Panc1 (cell line): ENCODE data around the gene CSRNP2.

Experiments used
- SIN3A ChIP-seq: IDR thresholded peaks from 2 replicates; pipeline ENCODE4 v1.6.1; 2012; ENCODE audit warnings: low read depth, mild to moderate bottlenecking, low read length, moderate library complexity, borderline replicate concordance; ENCODE audit not compliant: insufficient read depth
- TF ChIP-seq, protein P1 (sequence below): fragments of 450-650 bp; IDR thresholded peaks from 2 replicates; pipeline ENCODE4 v1.5.1; 2017; ENCODE audit warnings: mild to moderate bottlenecking
- TF ChIP-seq, protein P2 (sequence below), 2 experiments: IDR thresholded peaks; 2 replicates each; pipeline ENCODE4 v1.6.1; 2011 to 2012; ENCODE audit warnings: low read depth in 2 of 2, control low read depth in 1 of 2, low read length in 1 of 2, mild to moderate bottlenecking in 1 of 2, moderate library complexity in 1 of 2; ENCODE audit not compliant: insufficient read depth in 1 of 2

DNA sequence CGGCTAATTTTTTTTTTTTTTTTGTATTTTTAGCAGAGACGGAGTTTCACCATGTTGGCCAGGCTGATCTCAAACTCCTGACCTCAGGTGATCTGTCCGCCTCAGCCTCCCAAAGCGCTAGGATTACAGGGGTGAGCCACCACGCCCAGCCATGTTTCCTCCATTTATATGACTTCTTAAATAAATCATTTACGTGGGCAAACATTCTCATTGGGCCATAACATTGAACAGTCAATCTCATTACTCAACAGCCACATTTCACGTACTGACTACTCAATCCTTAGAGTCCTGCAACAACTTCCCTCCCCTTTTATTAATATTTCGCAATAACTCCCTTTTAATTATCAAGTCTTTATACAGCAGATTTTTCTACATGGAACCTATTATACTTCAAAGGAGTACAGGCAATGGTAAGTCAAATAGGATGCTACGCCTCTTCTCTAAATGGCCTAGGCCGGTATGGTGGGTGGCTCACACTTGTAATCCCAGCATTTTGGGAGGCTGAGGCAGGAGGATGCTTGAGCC is 7.4 kb upstream of the CSRNP2 start:
- TF ChIP-seq, protein P1, sequence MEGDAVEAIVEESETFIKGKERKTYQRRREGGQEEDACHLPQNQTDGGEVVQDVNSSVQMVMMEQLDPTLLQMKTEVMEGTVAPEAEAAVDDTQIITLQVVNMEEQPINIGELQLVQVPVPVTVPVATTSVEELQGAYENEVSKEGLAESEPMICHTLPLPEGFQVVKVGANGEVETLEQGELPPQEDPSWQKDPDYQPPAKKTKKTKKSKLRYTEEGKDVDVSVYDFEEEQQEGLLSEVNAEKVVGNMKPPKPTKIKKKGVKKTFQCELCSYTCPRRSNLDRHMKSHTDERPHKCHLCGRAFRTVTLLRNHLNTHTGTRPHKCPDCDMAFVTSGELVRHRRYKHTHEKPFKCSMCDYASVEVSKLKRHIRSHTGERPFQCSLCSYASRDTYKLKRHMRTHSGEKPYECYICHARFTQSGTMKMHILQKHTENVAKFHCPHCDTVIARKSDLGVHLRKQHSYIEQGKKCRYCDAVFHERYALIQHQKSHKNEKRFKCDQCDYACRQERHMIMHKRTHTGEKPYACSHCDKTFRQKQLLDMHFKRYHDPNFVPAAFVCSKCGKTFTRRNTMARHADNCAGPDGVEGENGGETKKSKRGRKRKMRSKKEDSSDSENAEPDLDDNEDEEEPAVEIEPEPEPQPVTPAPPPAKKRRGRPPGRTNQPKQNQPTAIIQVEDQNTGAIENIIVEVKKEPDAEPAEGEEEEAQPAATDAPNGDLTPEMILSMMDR: no peak
- TF ChIP-seq SIN3A: no peak
- TF ChIP-seq, protein P2, sequence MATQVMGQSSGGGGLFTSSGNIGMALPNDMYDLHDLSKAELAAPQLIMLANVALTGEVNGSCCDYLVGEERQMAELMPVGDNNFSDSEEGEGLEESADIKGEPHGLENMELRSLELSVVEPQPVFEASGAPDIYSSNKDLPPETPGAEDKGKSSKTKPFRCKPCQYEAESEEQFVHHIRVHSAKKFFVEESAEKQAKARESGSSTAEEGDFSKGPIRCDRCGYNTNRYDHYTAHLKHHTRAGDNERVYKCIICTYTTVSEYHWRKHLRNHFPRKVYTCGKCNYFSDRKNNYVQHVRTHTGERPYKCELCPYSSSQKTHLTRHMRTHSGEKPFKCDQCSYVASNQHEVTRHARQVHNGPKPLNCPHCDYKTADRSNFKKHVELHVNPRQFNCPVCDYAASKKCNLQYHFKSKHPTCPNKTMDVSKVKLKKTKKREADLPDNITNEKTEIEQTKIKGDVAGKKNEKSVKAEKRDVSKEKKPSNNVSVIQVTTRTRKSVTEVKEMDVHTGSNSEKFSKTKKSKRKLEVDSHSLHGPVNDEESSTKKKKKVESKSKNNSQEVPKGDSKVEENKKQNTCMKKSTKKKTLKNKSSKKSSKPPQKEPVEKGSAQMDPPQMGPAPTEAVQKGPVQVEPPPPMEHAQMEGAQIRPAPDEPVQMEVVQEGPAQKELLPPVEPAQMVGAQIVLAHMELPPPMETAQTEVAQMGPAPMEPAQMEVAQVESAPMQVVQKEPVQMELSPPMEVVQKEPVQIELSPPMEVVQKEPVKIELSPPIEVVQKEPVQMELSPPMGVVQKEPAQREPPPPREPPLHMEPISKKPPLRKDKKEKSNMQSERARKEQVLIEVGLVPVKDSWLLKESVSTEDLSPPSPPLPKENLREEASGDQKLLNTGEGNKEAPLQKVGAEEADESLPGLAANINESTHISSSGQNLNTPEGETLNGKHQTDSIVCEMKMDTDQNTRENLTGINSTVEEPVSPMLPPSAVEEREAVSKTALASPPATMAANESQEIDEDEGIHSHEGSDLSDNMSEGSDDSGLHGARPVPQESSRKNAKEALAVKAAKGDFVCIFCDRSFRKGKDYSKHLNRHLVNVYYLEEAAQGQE (IDR thresholded peaks at IDR 0.05; ENCODE audit: insufficient read depth in 1 of 2, low read depth in 2 of 2, low read length in 1 of 2): no peak
